H9 (cell line): ENCODE data around the gene CTH. TPM values are rescaled to one million over a fixed set of nuclear protein-coding genes. Genes with fewer than 3 reads are reported as not detected.
"Not testable (repeated sequence)": the region's sequence is repeated elsewhere in the genome, so short reads cannot be mapped to it uniquely, and the experiment has no call there.

ENCODE experiments used
- DNase-seq: peaks from one replicate; pipeline ENCODE4 v3.0.0-alpha.2; 2017
- H2AFZ ChIP-seq: one replicate; pipeline ENCODE4 v1.6.1; 2013; ENCODE audit warnings: mild to moderate bottlenecking, low read length, control low read depth, moderate library complexity
- H2AK5ac ChIP-seq: 2 replicates; pipeline ENCODE4 v1.6.1; 2013; ENCODE audit warnings: low read length, control low read depth, mixed read lengths; ENCODE audit not compliant: insufficient read length
- H2BK120ac ChIP-seq: one replicate; pipeline ENCODE4 v1.6.1; 2013; ENCODE audit warnings: low read depth, mild to moderate bottlenecking, low read length, control low read depth, inconsistent platforms; ENCODE audit not compliant: poor library complexity, severe bottlenecking
- H2BK12ac ChIP-seq: 2 replicates; pipeline ENCODE4 v1.6.1; 2013; ENCODE audit warnings: low read length, control low read depth, mixed read lengths, low read depth; ENCODE audit not compliant: insufficient read length
- H2BK15ac ChIP-seq: 2 replicates; pipeline ENCODE4 v1.6.1; 2013; ENCODE audit warnings: low read depth, low read length, control low read depth
- H2BK20ac ChIP-seq: one replicate; pipeline ENCODE4 v1.6.1; 2013; ENCODE audit warnings: low read depth, mild to moderate bottlenecking, low read length, control low read depth, inconsistent platforms; ENCODE audit not compliant: poor library complexity, severe bottlenecking
- H2BK5ac ChIP-seq: 2 replicates; pipeline ENCODE4 v1.6.1; 2013; ENCODE audit warnings: low read length, control low read depth, mixed read lengths; ENCODE audit not compliant: insufficient read length
- H3K14ac ChIP-seq: 2 replicates; pipeline ENCODE4 v1.6.1; 2013; ENCODE audit warnings: low read length, control low read depth; ENCODE audit not compliant: insufficient read depth
- H3K18ac ChIP-seq: 2 replicates; pipeline ENCODE4 v1.6.1; 2013; ENCODE audit warnings: low read depth, mild to moderate bottlenecking, mixed read lengths, low read length, control low read depth; ENCODE audit not compliant: insufficient read length
- H3K23ac ChIP-seq: 2 replicates; pipeline ENCODE4 v1.6.1; 2013; ENCODE audit warnings: low read length, control low read depth, mixed read lengths, low read depth; ENCODE audit not compliant: insufficient read length
- H3K23me2 ChIP-seq: 2 replicates; pipeline ENCODE4 v1.6.1; 2013; ENCODE audit warnings: low read depth, mild to moderate bottlenecking, mixed read lengths, low read length, control low read depth; ENCODE audit not compliant: insufficient read length, poor library complexity, severe bottlenecking
- H3K27ac ChIP-seq: 2 replicates; pipeline ENCODE4 v1.5.1; 2013; ENCODE audit warnings: low read length, control low read depth, mixed read lengths, low read depth; ENCODE audit not compliant: insufficient read length
- H3K27me3 ChIP-seq: 2 replicates; pipeline ENCODE4 v1.6.1; 2013; ENCODE audit warnings: low read length, control low read depth, inconsistent platforms; ENCODE audit not compliant: insufficient read depth
- H3K4ac ChIP-seq: 2 replicates; pipeline ENCODE4 v1.6.1; 2013; ENCODE audit warnings: low read depth, mild to moderate bottlenecking, control low read depth, inconsistent platforms, low read length, moderate library complexity
- H3K4me1 ChIP-seq: 2 replicates; pipeline ENCODE4 v1.6.1; 2013; ENCODE audit warnings: low read length, control low read depth, inconsistent platforms; ENCODE audit not compliant: insufficient read depth
- H3K4me2 ChIP-seq: 2 replicates; pipeline ENCODE4 v1.6.1; 2013; ENCODE audit warnings: low read length, control low read depth, mixed read lengths; ENCODE audit not compliant: insufficient read length, insufficient read depth
- H3K56ac ChIP-seq: 2 replicates; pipeline ENCODE4 v1.6.1; 2013; ENCODE audit warnings: low read depth, mild to moderate bottlenecking, mixed read lengths, low read length, control low read depth; ENCODE audit not compliant: insufficient read length
- H3K79me1 ChIP-seq: 2 replicates; pipeline ENCODE4 v1.6.1; 2013; ENCODE audit warnings: low read depth, mild to moderate bottlenecking, moderate library complexity, low read length, control low read depth, inconsistent platforms; ENCODE audit not compliant: insufficient read depth, poor library complexity, severe bottlenecking
- H3K79me2 ChIP-seq: 2 replicates; pipeline ENCODE4 v1.6.1; 2013; ENCODE audit warnings: low read length, control low read depth, inconsistent platforms; ENCODE audit not compliant: insufficient read depth
- H3K9ac ChIP-seq: 2 replicates; pipeline ENCODE4 v1.6.1; 2013; ENCODE audit warnings: low read length, control low read depth, mixed read lengths; ENCODE audit not compliant: insufficient read length; ENCODE audit errors: extremely low read depth
- H3K9me3 ChIP-seq: one replicate; pipeline ENCODE4 v1.6.1; 2013; ENCODE audit warnings: low read depth, low read length, inconsistent platforms; ENCODE audit not compliant: control insufficient read depth
- H3T11ph ChIP-seq: one replicate; pipeline ENCODE4 v1.6.1; 2013; ENCODE audit warnings: mild to moderate bottlenecking, low read length, control low read depth, inconsistent platforms
- H4K20me1 ChIP-seq: one replicate; pipeline ENCODE4 v1.6.1; 2013; ENCODE audit not compliant: control insufficient read depth, insufficient read length, insufficient read depth
- H4K5ac ChIP-seq: 2 replicates; pipeline ENCODE4 v1.6.1; 2013; ENCODE audit warnings: low read depth, mild to moderate bottlenecking, mixed read lengths, low read length, control low read depth; ENCODE audit not compliant: insufficient read length
- H4K8ac ChIP-seq: replicated peaks from 2 replicates; pipeline ENCODE4 v1.6.1; 2013; ENCODE audit warnings: low read length, control low read depth, mixed read lengths, low read depth; ENCODE audit not compliant: insufficient read length
- H4K91ac ChIP-seq: 2 replicates; pipeline ENCODE4 v1.6.1; 2013; ENCODE audit warnings: low read depth, mild to moderate bottlenecking, moderate library complexity, mixed read lengths, low read length, control low read depth; ENCODE audit not compliant: insufficient read length
- H3K27ac Mint-ChIP-seq, 3 experiments: 2 replicates in 2 of 3; 3 replicates in 1 of 3; pipeline ENCODE4 v1.8.0; 2020 to 2021; ENCODE audit warnings: mixed read lengths in 3 of 3, mild to moderate bottlenecking in 1 of 3, moderate library complexity in 1 of 3
- H3K27me3 Mint-ChIP-seq: 2 replicates; pipeline ENCODE4 v1.8.0; 2021; ENCODE audit warnings: low read depth, mild to moderate bottlenecking, moderate library complexity, mixed read lengths
- H3K36me3 Mint-ChIP-seq, 3 experiments: 2 replicates in 2 of 3; 3 replicates in 1 of 3; pipeline ENCODE4 v1.8.0; 2020 to 2021; ENCODE audit warnings: low read depth in 3 of 3, mixed read lengths in 3 of 3; ENCODE audit not compliant: insufficient read depth in 1 of 3
- H3K4me1 Mint-ChIP-seq, 2 experiments: 2 replicates each; pipeline ENCODE4 v1.8.0; 2020; ENCODE audit warnings: mixed read lengths in 2 of 2
- H3K4me3 Mint-ChIP-seq, 2 experiments: 2 replicates in 1 of 2; 3 replicates in 1 of 2; pipeline ENCODE4 v1.8.0; 2020 to 2021; ENCODE audit warnings: mild to moderate bottlenecking in 2 of 2, mixed read lengths in 2 of 2, moderate library complexity in 1 of 2
- H3K9me3 Mint-ChIP-seq, 2 experiments: 2 replicates in 1 of 2; 3 replicates in 1 of 2; pipeline ENCODE4 v1.8.0; 2020; ENCODE audit warnings: mild to moderate bottlenecking in 2 of 2, mixed read lengths in 2 of 2, moderate library complexity in 1 of 2
- CTCF ChIP-seq: fragments of 200-600 bp; sonication (generic); conservative IDR thresholded peaks from 3 replicates; pipeline ENCODE4 v1.8.0; 2021; ENCODE audit warnings: antibody characterized with exemption, mild to moderate bottlenecking
- WGBS: extraction: QIAGEN DNeasy Blood & Tissue Kit; methylation state at CpG from one replicate; pipeline ENCODE4 v1.1.7; 2013; ENCODE audit warnings: missing lambda C conversion rate, low lambda C conversion rate, mixed read lengths; ENCODE audit not compliant: insufficient read length; ENCODE audit errors: extremely low coverage; 5-methylcytosine and 5-hydroxymethylcytosine counted together
- total RNA-seq: library from RNA; stranded (reverse); gene quantifications from 2 replicates; pipeline ENCODE4 v1.2.1, GENCODE V29; 2021

CTH gene
- total RNA-seq, 1 experiment from 2014 or later: 15.5 TPM

- Histone ChIP-seq H2BK12ac (no peak overlapping the region), H3K9me3 (no peaks in the 10 kb centered on the region), H3K14ac (no peak overlapping the region; the same call in 1 of the 2 replicates), H3T11ph (no peak overlapping the region), H2AK5ac (no peak overlapping the region), H4K8ac (no peak overlapping the region), H3K4ac (no peak overlapping the region), H3K23me2 (no peaks in the 10 kb centered on the region), H2BK5ac (no peak overlapping the region), H3K4me2 (no peak overlapping the region), H3K79me2 (no peaks in the 10 kb centered on the region), H3K27ac (no peak overlapping the region), H3K23ac (no peak overlapping the region), H3K9ac (no peak overlapping the region), H3K56ac (no peak overlapping the region), H3K4me1 (no peaks in the 10 kb centered on the region), H2BK20ac (no peak overlapping the region), H3K79me1 (no peaks in the 10 kb centered on the region), H4K20me1 (no peaks in the 10 kb centered on the region), H2AFZ (no peak overlapping the region), H4K91ac (no peak overlapping the region), H3K18ac (no peak overlapping the region), H2BK120ac (no peak overlapping the region), H4K5ac (no peak overlapping the region), H2BK15ac (no peak overlapping the region), H3K27me3 (no peaks in the 10 kb centered on the region)
- no peak for DNase-seq
- H3K36me3 Mint-ChIP-seq: peaks cover 1 to 4% (median 2%) of the 10 kb centered on the region in 3 experiments; a peak in 2 of 7 replicates
- WGBS: no CpG with 5 or more reads among the region's 5 CpGs
- H3K27me3 Mint-ChIP-seq: no peaks in the 10 kb centered on the region
- TF ChIP-seq CTCF: no peak
- H3K4me3 Mint-ChIP-seq: no peak overlapping the region
- H3K4me1 Mint-ChIP-seq: no peaks in the 10 kb centered on the region
- H3K27ac Mint-ChIP-seq: no peak overlapping the region
- H3K9me3 Mint-ChIP-seq: peaks cover 0 to 3% of the 10 kb centered on the region in 2 experiments; a peak in 2 of 5 replicates
Observed at GRCh38 chr1:70468180-70468579, 57.1 kb downstream of the CTH start.

- H2AK5ac ChIP-seq, H3K9ac ChIP-seq, H4K8ac ChIP-seq, H3K9me3 ChIP-seq, H3K79me1 ChIP-seq, H3K4me3 Mint-ChIP-seq, H2BK15ac ChIP-seq, H2BK5ac ChIP-seq, H3K27ac Mint-ChIP-seq, H3K79me2 ChIP-seq, H3K23me2 ChIP-seq, H3K36me3 Mint-ChIP-seq, H2BK12ac ChIP-seq, H3K4me2 ChIP-seq, H3K4ac ChIP-seq, H3K18ac ChIP-seq, H3K14ac ChIP-seq, H3K23ac ChIP-seq, H4K91ac ChIP-seq, H3T11ph ChIP-seq, H3K56ac ChIP-seq, H3K27ac ChIP-seq, H3K27me3 ChIP-seq, H3K9me3 Mint-ChIP-seq, H2AFZ ChIP-seq, H2BK20ac ChIP-seq, H3K4me1 ChIP-seq, H4K5ac ChIP-seq, DNase-seq, H3K27me3 Mint-ChIP-seq, H3K4me1 Mint-ChIP-seq, H2BK120ac ChIP-seq, H4K20me1 ChIP-seq: not testable (repeated sequence)
- no CpG with 5 or more reads among the region's 2 CpGs for WGBS
Observed at GRCh38 chr1:70469184-70469583, 58.1 kb downstream of the CTH start.
